ENCODE results near the gene TTC21B. TPM values are rescaled to one million over a fixed set of nuclear protein-coding genes. Genes with fewer than 3 reads are reported as not detected.

Gene TTC21B
- total and polyA plus RNA-seq, 9 of the 15 experiments (the other 6 are each of a cell fraction or from before 2014, with no cell fraction given) = 5.2 to 34.9 (median 18.5) TPM

DNA sequence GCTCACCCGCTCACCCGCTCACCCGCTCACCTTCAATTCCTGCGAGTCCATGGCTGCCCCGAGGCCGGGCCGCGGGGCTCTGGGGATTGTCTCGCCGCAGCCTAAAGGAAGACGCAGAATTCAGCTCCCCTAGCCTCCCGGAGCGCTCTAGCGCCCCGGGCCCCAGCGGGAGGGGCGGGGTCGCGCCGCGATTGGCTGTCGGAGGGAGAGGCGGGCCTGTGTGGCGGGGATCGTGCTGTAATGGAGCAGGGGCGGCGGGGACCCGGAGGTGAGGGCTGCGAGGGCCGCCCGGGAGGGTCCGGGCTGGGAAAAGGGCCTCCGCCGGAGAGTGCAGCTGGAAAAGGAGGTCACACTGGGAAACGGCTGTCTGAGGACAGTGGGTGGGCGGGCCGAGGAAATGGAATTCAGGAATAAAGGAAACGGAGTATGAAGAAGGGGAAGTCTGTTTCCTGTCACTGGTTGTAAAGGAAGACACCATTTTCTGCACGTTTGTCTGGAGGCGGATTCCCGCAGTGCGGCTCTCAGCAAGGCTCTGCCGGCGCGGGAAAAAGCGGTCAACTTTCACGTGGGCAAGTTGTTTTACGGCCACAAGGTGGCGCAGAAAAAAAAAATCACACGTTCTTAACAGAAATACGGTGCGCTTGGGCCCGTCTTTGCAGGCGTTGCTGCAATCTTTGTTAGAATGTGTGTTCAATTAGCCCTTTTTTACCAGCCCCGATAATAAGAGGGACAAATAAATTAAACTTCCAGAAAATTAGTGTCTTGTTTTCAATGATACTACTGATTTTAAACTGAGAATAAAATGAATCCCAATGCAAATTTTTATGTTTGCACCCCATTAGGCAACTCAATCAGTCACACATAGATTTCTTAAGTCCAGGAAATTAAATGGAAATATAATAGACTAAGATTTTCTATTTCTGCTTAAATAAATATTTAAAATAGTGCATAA lies at the start of gene TTC21B (continued):
- TF ChIP-seq NR4A1 (CRISPR knock-in tag; IDR thresholded peaks at IDR 0.05) = no peak
- TF ChIP-seq NR4A1 (tag; IDR thresholded peaks at IDR 0.05) = no peak
- TF ChIP-seq, protein P1, sequence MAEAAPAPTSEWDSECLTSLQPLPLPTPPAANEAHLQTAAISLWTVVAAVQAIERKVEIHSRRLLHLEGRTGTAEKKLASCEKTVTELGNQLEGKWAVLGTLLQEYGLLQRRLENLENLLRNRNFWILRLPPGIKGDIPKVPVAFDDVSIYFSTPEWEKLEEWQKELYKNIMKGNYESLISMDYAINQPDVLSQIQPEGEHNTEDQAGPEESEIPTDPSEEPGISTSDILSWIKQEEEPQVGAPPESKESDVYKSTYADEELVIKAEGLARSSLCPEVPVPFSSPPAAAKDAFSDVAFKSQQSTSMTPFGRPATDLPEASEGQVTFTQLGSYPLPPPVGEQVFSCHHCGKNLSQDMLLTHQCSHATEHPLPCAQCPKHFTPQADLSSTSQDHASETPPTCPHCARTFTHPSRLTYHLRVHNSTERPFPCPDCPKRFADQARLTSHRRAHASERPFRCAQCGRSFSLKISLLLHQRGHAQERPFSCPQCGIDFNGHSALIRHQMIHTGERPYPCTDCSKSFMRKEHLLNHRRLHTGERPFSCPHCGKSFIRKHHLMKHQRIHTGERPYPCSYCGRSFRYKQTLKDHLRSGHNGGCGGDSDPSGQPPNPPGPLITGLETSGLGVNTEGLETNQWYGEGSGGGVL (CRISPR knock-in tag; IDR thresholded peaks at IDR 0.05) = no peak
- peak; percentile 42 for TF ChIP-seq RBM25 (IDR thresholded peaks at IDR 0.05; ENCODE audit: low read depth, low read length, severe bottlenecking)
- TF ChIP-seq FOXP1 (CRISPR knock-in tag; IDR thresholded peaks at IDR 0.05) = peak; percentile 66; the same call in 1 of the 2 replicates
- peak; percentile 56 for TF ChIP-seq CCNT2 (IDR thresholded peaks at IDR 0.05; ENCODE audit: borderline replicate concordance, extremely low read depth, insufficient read length, low read depth, low read length)
- peak; percentile 81 for TF ChIP-seq TAF1 (IDR thresholded peaks at IDR 0.05; ENCODE audit: control insufficient read depth, extremely low read depth, insufficient read depth, low read length, severe bottlenecking)
- peak; percentile 76 for TF ChIP-seq ZNF431 (CRISPR knock-in tag; IDR thresholded peaks at IDR 0.05)
- peak; percentile 11; the same call in 1 of the 2 replicates for TF ChIP-seq KAT8 (IDR thresholded peaks at IDR 0.05; ENCODE audit: low read depth)
- TF ChIP-seq, protein P2, sequence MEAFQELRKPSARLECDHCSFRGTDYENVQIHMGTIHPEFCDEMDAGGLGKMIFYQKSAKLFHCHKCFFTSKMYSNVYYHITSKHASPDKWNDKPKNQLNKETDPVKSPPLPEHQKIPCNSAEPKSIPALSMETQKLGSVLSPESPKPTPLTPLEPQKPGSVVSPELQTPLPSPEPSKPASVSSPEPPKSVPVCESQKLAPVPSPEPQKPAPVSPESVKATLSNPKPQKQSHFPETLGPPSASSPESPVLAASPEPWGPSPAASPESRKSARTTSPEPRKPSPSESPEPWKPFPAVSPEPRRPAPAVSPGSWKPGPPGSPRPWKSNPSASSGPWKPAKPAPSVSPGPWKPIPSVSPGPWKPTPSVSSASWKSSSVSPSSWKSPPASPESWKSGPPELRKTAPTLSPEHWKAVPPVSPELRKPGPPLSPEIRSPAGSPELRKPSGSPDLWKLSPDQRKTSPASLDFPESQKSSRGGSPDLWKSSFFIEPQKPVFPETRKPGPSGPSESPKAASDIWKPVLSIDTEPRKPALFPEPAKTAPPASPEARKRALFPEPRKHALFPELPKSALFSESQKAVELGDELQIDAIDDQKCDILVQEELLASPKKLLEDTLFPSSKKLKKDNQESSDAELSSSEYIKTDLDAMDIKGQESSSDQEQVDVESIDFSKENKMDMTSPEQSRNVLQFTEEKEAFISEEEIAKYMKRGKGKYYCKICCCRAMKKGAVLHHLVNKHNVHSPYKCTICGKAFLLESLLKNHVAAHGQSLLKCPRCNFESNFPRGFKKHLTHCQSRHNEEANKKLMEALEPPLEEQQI (IDR thresholded peaks at IDR 0.05) = peak; percentile 83
- TF ChIP-seq ATF4 (CRISPR knock-in tag; IDR thresholded peaks at IDR 0.05) = no peak
- peak; percentile 83 for TF ChIP-seq ZNF511 (CRISPR knock-in tag; IDR thresholded peaks at IDR 0.05)
- TF ChIP-seq EGR1 (conservative IDR thresholded peaks at IDR 0.05) = peak; percentile 85; the same call in 1 of the 2 replicates
- TF ChIP-seq SPI1 (IDR thresholded peaks at IDR 0.05; ENCODE audit: borderline replicate concordance, low read depth, low read length) = peak; percentile 72
- 0 out of 2 replicates have a peak, but pooled peaks have one; percentile 32 for TF ChIP-seq NCOR1 (IDR thresholded peaks at IDR 0.05)
- TF ChIP-seq, protein P3, sequence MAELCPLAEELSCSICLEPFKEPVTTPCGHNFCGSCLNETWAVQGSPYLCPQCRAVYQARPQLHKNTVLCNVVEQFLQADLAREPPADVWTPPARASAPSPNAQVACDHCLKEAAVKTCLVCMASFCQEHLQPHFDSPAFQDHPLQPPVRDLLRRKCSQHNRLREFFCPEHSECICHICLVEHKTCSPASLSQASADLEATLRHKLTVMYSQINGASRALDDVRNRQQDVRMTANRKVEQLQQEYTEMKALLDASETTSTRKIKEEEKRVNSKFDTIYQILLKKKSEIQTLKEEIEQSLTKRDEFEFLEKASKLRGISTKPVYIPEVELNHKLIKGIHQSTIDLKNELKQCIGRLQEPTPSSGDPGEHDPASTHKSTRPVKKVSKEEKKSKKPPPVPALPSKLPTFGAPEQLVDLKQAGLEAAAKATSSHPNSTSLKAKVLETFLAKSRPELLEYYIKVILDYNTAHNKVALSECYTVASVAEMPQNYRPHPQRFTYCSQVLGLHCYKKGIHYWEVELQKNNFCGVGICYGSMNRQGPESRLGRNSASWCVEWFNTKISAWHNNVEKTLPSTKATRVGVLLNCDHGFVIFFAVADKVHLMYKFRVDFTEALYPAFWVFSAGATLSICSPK (IDR thresholded peaks at IDR 0.05; ENCODE audit: borderline replicate concordance) = no peak; the same call in 1 of the 2 replicates
- TF ChIP-seq RBBP5 (IDR thresholded peaks at IDR 0.05; ENCODE audit: borderline replicate concordance, insufficient read depth, low read length, poor library complexity, severe bottlenecking) = peak; percentile 80
- peak; percentile 78 to 89; a peak in 2 of 4 replicates for TF ChIP-seq ARNT (IDR thresholded peaks at IDR 0.05)

Measured in K562 (cell line).